ENCODE data around the gene CARD16.

DNA sequence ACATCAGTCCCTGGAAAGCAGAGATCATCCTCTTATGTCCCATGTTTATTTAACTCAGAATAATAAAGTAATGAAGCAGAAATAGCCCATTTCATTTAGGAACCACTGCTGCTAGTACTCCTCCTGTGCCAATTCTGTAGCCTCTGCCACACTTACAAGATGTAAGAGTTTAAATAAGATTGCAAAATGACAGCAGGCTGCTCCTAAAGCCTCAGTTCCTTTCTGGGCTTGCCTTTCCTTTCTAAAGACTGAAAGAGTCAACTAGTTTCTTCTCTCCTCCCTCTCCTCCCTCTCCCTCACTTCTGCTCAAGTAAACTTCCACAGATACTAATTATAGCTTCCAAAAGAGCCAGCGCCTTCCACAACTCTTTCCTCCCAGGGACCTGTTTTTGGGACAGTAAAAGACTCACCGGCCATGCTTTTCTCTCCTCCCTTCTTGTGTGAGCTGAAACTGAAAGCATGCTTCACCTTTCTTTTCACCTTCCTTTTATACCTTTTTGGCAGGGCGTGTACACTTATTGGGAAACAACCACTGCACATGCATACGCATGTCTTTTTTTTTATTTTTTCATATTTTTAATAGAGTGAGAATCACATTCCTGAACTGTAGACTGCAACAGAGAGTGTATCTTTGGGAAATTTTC, 26.1 kb upstream of the CARD16 start:
- TF ChIP-seq, protein P1, sequence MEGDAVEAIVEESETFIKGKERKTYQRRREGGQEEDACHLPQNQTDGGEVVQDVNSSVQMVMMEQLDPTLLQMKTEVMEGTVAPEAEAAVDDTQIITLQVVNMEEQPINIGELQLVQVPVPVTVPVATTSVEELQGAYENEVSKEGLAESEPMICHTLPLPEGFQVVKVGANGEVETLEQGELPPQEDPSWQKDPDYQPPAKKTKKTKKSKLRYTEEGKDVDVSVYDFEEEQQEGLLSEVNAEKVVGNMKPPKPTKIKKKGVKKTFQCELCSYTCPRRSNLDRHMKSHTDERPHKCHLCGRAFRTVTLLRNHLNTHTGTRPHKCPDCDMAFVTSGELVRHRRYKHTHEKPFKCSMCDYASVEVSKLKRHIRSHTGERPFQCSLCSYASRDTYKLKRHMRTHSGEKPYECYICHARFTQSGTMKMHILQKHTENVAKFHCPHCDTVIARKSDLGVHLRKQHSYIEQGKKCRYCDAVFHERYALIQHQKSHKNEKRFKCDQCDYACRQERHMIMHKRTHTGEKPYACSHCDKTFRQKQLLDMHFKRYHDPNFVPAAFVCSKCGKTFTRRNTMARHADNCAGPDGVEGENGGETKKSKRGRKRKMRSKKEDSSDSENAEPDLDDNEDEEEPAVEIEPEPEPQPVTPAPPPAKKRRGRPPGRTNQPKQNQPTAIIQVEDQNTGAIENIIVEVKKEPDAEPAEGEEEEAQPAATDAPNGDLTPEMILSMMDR (IDR thresholded peaks at IDR 0.05): no peak
- TF ChIP-seq, protein P2, sequence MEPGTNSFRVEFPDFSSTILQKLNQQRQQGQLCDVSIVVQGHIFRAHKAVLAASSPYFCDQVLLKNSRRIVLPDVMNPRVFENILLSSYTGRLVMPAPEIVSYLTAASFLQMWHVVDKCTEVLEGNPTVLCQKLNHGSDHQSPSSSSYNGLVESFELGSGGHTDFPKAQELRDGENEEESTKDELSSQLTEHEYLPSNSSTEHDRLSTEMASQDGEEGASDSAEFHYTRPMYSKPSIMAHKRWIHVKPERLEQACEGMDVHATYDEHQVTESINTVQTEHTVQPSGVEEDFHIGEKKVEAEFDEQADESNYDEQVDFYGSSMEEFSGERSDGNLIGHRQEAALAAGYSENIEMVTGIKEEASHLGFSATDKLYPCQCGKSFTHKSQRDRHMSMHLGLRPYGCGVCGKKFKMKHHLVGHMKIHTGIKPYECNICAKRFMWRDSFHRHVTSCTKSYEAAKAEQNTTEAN (CRISPR knock-in tag; IDR thresholded peaks at IDR 0.05): no peak
- TF ChIP-seq NFE2L1 (CRISPR knock-in tag; IDR thresholded peaks at IDR 0.05): no peak
- TF ChIP-seq CREB1 (CRISPR knock-in tag; IDR thresholded peaks at IDR 0.05): no peak
- TF ChIP-seq, protein P3, sequence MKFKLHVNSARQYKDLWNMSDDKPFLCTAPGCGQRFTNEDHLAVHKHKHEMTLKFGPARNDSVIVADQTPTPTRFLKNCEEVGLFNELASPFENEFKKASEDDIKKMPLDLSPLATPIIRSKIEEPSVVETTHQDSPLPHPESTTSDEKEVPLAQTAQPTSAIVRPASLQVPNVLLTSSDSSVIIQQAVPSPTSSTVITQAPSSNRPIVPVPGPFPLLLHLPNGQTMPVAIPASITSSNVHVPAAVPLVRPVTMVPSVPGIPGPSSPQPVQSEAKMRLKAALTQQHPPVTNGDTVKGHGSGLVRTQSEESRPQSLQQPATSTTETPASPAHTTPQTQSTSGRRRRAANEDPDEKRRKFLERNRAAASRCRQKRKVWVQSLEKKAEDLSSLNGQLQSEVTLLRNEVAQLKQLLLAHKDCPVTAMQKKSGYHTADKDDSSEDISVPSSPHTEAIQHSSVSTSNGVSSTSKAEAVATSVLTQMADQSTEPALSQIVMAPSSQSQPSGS (CRISPR knock-in tag; IDR thresholded peaks at IDR 0.05; ENCODE audit: borderline replicate concordance, low read depth): no peak
